ENCODE measurements around the gene PRDM7. TPM values are rescaled to one million over a fixed set of nuclear protein-coding genes. Genes with fewer than 3 reads are reported as not detected.

The PRDM7 gene
- total and polyA plus RNA-seq, 7 donors, result not detected

DNA sequence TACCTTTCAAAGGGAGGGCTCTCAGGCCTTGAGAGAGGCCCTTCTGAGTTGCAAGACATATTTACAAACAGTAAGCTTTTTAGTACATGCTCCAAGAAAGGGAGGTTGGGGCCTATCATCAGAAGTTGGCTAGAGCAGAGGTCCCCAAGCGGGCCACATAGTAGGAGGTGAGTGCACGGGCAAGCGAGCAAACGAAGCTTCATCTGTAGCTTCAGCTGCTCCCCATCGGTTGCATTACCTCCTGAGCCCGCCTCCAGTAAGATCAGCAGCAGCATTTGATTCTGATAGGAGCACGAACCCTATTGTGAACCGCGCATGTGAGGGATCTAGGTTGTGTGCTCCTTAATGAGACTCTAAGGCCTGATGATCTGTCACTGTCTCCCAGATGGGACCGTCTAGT lies 26.2 kb downstream of the PRDM7 start:
- WGBS, 2 donors, result 92 to 93% methylated on average over 10 of the region's 10 CpGs
- H3K9me3 ChIP-seq, result peaks cover 0 to 14% (median 2%) of the 10 kb centered on the region in 4 donors
- peaks cover 0 to 43% (median 25%) of the 10 kb centered on the region in 3 donors for H3K27me3 ChIP-seq
- DNase-seq, result no peak
- H3K4me3 ChIP-seq, result no peak overlapping the region
- intact Hi-C loops (cut with DNase I), result no loop called here
- H3K27ac ChIP-seq, result no peak overlapping the region
- H3K36me3 ChIP-seq, result no peaks in the 10 kb centered on the region
- H3K4me1 ChIP-seq, result peaks cover 0 to 17% (median 13%) of the 10 kb centered on the region in 4 donors
- TF ChIP-seq, protein P1, sequence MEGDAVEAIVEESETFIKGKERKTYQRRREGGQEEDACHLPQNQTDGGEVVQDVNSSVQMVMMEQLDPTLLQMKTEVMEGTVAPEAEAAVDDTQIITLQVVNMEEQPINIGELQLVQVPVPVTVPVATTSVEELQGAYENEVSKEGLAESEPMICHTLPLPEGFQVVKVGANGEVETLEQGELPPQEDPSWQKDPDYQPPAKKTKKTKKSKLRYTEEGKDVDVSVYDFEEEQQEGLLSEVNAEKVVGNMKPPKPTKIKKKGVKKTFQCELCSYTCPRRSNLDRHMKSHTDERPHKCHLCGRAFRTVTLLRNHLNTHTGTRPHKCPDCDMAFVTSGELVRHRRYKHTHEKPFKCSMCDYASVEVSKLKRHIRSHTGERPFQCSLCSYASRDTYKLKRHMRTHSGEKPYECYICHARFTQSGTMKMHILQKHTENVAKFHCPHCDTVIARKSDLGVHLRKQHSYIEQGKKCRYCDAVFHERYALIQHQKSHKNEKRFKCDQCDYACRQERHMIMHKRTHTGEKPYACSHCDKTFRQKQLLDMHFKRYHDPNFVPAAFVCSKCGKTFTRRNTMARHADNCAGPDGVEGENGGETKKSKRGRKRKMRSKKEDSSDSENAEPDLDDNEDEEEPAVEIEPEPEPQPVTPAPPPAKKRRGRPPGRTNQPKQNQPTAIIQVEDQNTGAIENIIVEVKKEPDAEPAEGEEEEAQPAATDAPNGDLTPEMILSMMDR (IDR thresholded peaks at IDR 0.05), result no peak
- TF ChIP-seq EP300 (IDR thresholded peaks at IDR 0.05), result no peak
- TF ChIP-seq POLR2AphosphoS5 (IDR thresholded peaks at IDR 0.05), result no peak
- no peak for TF ChIP-seq POLR2A (IDR thresholded peaks at IDR 0.05)

DNA sequence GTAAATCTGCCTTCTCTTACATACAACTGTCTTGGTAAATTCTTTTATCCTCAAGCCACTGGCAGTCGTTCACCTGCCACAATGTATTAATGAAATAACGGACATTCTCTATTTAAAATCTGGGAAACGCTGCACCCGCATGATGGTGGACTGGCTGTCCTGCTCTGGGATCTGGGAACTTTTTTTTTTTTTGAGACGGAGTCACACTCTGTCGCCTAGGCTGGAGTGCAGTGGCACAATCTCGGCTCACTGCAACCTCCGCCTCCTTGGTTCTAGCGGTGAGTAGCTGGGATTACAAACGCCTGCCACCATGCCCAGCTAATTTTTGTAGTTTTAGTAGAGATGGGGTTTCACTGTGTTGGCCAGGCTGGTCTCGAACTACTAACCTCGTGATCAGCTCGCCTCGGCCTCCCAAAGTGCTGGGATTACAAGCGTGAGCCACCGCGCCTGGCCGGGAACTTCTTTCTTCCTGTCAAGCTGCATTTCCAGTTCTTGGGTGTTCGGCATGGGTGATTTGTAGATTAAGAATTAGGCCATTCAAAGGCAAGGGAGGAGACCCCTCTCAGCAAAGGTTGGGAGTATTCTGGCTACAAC lies 28.3 kb downstream of the PRDM7 start:
- H3K27ac ChIP-seq, result no peak overlapping the region
- peaks cover 0 to 2% (median 0%) of the 10 kb centered on the region in 4 donors for H3K9me3 ChIP-seq
- H3K4me3 ChIP-seq, result no peak overlapping the region
- peaks cover 0 to 38% (median 25%) of the 10 kb centered on the region in 3 donors for H3K27me3 ChIP-seq
- 79 to 89% methylated on average over 19 of the region's 19 CpGs for WGBS, 2 donors
- H3K36me3 ChIP-seq, result no peaks in the 10 kb centered on the region
- peaks cover 0 to 17% (median 13%) of the 10 kb centered on the region in 4 donors for H3K4me1 ChIP-seq
- TF ChIP-seq POLR2AphosphoS5 (IDR thresholded peaks at IDR 0.05), result no peak
- no peak for TF ChIP-seq POLR2A (IDR thresholded peaks at IDR 0.05)
- TF ChIP-seq, protein P1 (IDR thresholded peaks at IDR 0.05), result no peak
- TF ChIP-seq EP300 (IDR thresholded peaks at IDR 0.05), result no peak
- intact Hi-C loops (cut with DNase I), result no loop called here
- no peak for DNase-seq

DNA sequence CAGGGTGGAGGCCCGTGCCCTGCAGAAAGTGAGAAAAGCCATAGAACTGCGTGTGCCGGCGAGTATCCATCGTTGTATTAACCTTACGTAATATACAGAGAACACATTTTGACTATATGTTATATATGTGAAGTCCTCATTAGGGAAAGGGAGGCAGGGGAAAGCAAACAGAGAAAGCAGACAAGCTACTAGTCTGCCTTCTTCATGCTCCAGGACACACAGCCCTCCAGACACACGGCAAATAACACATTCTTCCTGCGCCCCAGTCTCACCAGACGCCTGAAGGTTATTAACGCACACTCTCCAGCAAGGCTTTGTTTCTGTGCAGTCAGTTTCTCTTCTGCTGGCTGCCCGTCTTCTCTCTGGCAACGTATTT lies 28.8 kb downstream of the PRDM7 start:
- 36 to 59% methylated on average over 12 of the region's 12 CpGs for WGBS, 2 donors
- intact Hi-C loops (cut with DNase I), result no loop called here
- Histone ChIP-seq H3K36me3 (no peaks in the 10 kb centered on the region), H3K9me3 (no peaks in the 10 kb centered on the region), H3K4me1 (peaks cover 0 to 17% (median 13%) of the 10 kb centered on the region in 4 donors), H3K27me3 (peaks cover 0 to 38% (median 25%) of the 10 kb centered on the region in 3 donors), H3K27ac (no peak overlapping the region), H3K4me3 (no peak overlapping the region)
- TF ChIP-seq EP300 (IDR thresholded peaks at IDR 0.05) (no peak), POLR2A (IDR thresholded peaks at IDR 0.05) (no peak), POLR2AphosphoS5 (IDR thresholded peaks at IDR 0.05) (no peak)
- TF ChIP-seq, protein P1 (IDR thresholded peaks at IDR 0.05), result no peak
- no peak for DNase-seq

DNA sequence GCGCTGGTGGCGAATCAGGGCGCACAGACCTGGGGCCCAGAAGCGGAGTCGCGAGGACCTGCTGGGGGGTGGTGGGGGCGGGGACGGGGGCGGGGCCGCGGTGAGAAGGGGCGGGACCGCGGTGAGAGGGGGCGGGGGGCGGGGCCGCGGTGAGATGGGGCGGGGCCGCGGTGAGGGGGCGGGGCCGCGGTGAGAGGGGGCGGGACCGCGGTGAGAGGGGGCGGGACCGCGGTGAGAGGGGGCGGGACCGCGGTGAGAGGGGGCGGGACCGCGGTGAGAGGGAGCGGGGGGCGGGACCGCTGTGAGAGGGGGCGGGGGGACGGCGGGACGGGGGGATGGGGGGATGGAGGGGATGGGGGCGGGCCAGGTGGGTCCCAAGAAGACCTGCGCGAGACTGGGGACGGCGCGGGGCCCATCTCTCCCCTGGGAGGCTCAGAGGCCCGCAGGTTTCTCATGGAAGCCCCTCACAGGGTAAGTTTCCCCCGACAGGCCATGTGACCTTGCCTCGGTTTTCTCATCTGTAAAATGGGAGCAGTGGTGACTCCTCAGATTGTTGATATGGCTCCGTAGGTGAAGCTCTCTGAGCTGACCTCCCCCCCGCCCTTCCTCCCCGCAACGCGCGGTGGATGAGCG lies 29.3 kb downstream of the PRDM7 start:
- H3K4me3 ChIP-seq, result peak overlapping the region; percentile 12 to 53 (median 42)
- 24 to 31% methylated on average over 51 to 55 of the region's 59 CpGs for WGBS, 2 donors
- TF ChIP-seq POLR2A (IDR thresholded peaks at IDR 0.05) (no peak), POLR2AphosphoS5 (IDR thresholded peaks at IDR 0.05) (no peak), EP300 (IDR thresholded peaks at IDR 0.05) (no peak)
- TF ChIP-seq, protein P1 (IDR thresholded peaks at IDR 0.05), result no peak

More for the DNA sequence above, 29.3 kb downstream of the PRDM7 start:
- peaks cover 0 to 38% (median 25%) of the 10 kb centered on the region in 3 donors for H3K27me3 ChIP-seq
- intact Hi-C loops (cut with DNase I), result no loop called here
- peak overlapping the region in 1 of 4 donors; percentile 48 for H3K27ac ChIP-seq
- no peaks in the 10 kb centered on the region for H3K9me3 ChIP-seq
- no peak for DNase-seq
- H3K36me3 ChIP-seq, result no peaks in the 10 kb centered on the region
- peaks cover 0 to 17% (median 13%) of the 10 kb centered on the region in 4 donors for H3K4me1 ChIP-seq
